Ascending aorta (tissue), 2 donors: ENCODE measurements around the gene TNPO1. TPM values are rescaled to one million over a fixed set of nuclear protein-coding genes. Genes with fewer than 3 reads are reported as not detected.
"Not testable (repeated sequence)": the region's sequence is repeated elsewhere in the genome, so short reads cannot be mapped to it uniquely, and the experiment has no call there.

Experiments used
- DNase-seq, 2 donors: peaks; one replicate each; pipeline ENCODE4 v3.0.0-alpha.2; 2019; ENCODE audit warnings: low spot score in 2 of 2
- H3K27ac ChIP-seq, 2 donors: fragments of 200-600 bp; sonication (generic); one replicate each; pipeline ENCODE4 v1.5.1; 2016 to 2017; ENCODE audit warnings: mild to moderate bottlenecking in 1 of 2
- H3K27me3 ChIP-seq: fragments of 200-600 bp; sonication (generic); one replicate; pipeline ENCODE4 v1.5.1; 2017
- H3K36me3 ChIP-seq, 2 donors: fragments of 200-600 bp; sonication (generic); one replicate each; pipeline ENCODE4 v1.5.1; 2016
- H3K4me1 ChIP-seq, 2 donors: fragments of 200-600 bp; sonication (generic); one replicate each; pipeline ENCODE4 v1.5.1; 2016 to 2017; ENCODE audit warnings: mild to moderate bottlenecking in 1 of 2
- H3K4me3 ChIP-seq, 2 donors: fragments of 200-600 bp; sonication (generic); one replicate each; pipeline ENCODE4 v1.5.1; 2016 to 2017; ENCODE audit warnings: mild to moderate bottlenecking in 1 of 2
- H3K9me3 ChIP-seq, 2 donors: fragments of 200-600 bp; sonication (generic); one replicate each; pipeline ENCODE4 v1.5.1; 2016
- intact Hi-C: fragments of 100-400 bp; cut with DNase I; formaldehyde crosslinking; loops from one replicate; pipeline ENCODE4 v1.15.1; 2023
- total RNA-seq: library from RNA; depleted of rRNA; stranded (reverse); fragments of >200 nt; gene quantifications from one replicate; pipeline ENCODE4 v1.1.0, GENCODE V29; 2016
- TF ChIP-seq, protein P1 (sequence below), 3 experiments: fragments of 200-600 bp in 2 of 3; fragments of 450-650 bp in 1 of 3; sonication (generic) in 2 of 3; IDR thresholded peaks; one replicate each; pipeline ENCODE4 v1.5.1; 2016 to 2019; ENCODE audit warnings: antibody characterized with exemption in 3 of 3, mild to moderate bottlenecking in 1 of 3, moderate library complexity in 1 of 3

The TNPO1 gene
- total RNA-seq, 1 donor from 2014 or later: 48.5 TPM

DNA sequence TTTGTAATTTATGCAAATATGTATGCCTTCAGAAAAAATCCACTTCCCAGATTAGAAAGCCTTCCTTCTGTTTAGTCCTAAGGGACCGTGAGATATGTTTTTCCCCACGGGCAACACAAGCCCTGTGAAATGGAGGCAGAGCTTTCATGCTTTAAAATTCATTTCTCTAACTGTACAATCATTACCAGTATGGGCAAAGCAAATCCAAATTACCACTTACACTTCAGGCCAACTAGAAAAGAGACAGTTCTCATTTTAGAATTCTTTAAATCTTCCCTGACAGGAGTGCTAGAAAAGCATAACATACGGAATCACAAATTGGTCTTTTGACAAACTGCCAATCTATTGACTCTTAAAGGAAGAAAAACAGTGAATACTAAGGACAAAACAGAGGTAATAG is 20.5 kb upstream of the TNPO1 start:
- TF ChIP-seq, protein P1, sequence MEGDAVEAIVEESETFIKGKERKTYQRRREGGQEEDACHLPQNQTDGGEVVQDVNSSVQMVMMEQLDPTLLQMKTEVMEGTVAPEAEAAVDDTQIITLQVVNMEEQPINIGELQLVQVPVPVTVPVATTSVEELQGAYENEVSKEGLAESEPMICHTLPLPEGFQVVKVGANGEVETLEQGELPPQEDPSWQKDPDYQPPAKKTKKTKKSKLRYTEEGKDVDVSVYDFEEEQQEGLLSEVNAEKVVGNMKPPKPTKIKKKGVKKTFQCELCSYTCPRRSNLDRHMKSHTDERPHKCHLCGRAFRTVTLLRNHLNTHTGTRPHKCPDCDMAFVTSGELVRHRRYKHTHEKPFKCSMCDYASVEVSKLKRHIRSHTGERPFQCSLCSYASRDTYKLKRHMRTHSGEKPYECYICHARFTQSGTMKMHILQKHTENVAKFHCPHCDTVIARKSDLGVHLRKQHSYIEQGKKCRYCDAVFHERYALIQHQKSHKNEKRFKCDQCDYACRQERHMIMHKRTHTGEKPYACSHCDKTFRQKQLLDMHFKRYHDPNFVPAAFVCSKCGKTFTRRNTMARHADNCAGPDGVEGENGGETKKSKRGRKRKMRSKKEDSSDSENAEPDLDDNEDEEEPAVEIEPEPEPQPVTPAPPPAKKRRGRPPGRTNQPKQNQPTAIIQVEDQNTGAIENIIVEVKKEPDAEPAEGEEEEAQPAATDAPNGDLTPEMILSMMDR (IDR thresholded peaks at IDR 0.05): no peak
- Histone ChIP-seq H3K9me3 (no peaks in the 10 kb centered on the region), H3K4me1 (no peaks in the 10 kb centered on the region), H3K36me3 (no peaks in the 10 kb centered on the region), H3K4me3 (no peak overlapping the region), H3K27me3 (no peaks in the 10 kb centered on the region), H3K27ac (no peak overlapping the region)
- no peak for DNase-seq
- intact Hi-C loops: no loop called here

DNA sequence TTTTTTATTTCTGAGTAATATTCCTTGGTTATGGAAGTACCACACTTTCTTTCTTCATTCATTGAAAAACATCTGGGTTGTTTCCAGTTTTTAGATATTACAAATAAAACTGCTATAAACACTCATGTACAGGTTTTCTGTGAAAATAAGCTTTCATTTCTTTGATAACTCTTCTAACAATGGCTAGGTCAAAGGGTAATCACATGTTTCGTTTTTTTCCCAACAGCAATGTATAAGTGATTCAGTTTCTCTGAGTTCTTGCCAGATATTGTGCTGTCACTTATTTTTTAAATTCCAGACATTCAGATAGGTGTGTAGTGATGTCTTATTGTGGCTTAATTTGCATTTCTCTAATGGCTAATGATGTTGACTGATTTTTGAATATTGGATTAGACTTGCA is 16.7 kb upstream of the TNPO1 start:
- no peaks in the 10 kb centered on the region for H3K4me1 ChIP-seq
- H3K9me3 ChIP-seq: peaks cover 0 to 1% of the 10 kb centered on the region in 2 donors
- no peak overlapping the region for H3K27ac ChIP-seq
- no peak overlapping the region for H3K4me3 ChIP-seq
- H3K36me3 ChIP-seq: no peaks in the 10 kb centered on the region
- DNase-seq: no peak
- TF ChIP-seq, protein P1 (IDR thresholded peaks at IDR 0.05): no peak
- intact Hi-C loops: no loop called here
- H3K27me3 ChIP-seq: no peaks in the 10 kb centered on the region

DNA sequence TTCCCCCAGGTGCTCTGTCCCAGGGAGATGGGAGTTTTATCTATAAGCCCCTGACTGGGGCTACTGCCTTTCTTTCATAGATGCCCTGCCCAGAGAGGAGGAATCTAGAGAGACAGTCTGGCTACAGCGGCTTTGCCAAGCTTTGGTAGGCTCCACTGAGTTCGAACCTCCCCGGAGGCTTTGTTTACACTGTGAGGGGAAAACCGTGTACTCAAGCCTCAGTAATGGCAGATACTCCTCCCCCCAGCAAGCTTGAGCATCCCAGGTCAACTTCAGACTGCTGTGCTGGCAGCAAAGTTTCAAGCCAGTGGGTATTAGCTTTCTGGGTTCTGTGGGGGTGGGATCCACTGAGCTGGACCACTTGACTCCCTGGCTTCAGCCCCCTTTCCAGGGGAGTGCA is 7.8 kb upstream of the TNPO1 start:
- DNase-seq, H3K27ac ChIP-seq, H3K4me1 ChIP-seq, H3K27me3 ChIP-seq, H3K36me3 ChIP-seq, intact Hi-C loops, H3K4me3 ChIP-seq: not testable (repeated sequence)
- peaks cover 0 to 17% of the 10 kb centered on the region in 2 donors for H3K9me3 ChIP-seq

DNA sequence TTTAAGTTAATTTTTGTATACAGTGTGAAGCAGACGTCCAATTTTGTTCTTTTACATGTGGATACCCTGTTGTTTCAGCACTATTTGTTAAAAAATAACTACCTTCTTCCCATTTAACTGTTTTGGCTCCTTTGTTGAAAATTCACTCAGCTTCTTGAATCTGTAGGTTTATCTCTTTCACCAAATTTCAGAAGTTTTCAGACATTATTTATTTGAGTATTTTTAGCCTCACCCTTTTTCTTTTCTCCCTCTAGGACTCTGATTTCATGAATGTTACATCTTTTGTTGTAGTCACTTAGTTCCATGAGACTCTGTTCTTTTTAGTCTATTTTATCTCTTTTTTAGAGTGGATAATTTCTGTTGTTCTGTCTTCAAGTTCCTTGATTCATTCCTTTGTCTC is 4.6 kb upstream of the TNPO1 start:
- Histone ChIP-seq H3K27ac (no peak overlapping the region), H3K4me1 (peaks cover 0 to 5% of the 10 kb centered on the region in 2 donors), H3K4me3 (no peak overlapping the region), H3K27me3 (no peaks in the 10 kb centered on the region), H3K9me3 (peaks cover 0 to 4% of the 10 kb centered on the region in 2 donors), H3K36me3 (no peaks in the 10 kb centered on the region)
- no peak for DNase-seq
- TF ChIP-seq, protein P1 (IDR thresholded peaks at IDR 0.05): no peak
- intact Hi-C loops: no loop called here

DNA sequence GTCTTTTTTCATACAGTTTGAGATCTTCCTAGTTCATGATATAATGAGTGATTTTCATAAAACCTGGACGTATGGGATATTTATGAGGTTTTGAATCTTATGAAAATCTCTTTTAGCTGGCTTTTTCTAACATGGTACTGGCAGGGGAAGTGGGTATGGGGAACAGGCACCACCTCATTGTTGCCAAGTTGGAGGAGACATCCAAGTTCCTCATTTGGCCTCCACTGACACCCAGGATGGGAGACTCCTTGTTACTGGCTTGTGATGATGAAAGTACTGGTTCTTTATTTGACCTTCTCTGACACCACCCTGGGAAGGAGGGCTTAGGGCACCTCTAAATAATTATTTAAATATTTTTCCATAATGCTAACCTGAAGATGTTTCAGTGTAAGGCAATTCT is 4.0 kb upstream of the TNPO1 start:
- H3K27me3 ChIP-seq: no peaks in the 10 kb centered on the region
- no peak overlapping the region for H3K27ac ChIP-seq
- peaks cover 0 to 4% of the 10 kb centered on the region in 2 donors for H3K9me3 ChIP-seq
- intact Hi-C loops: no loop called here
- H3K4me1 ChIP-seq: peaks cover 0 to 5% of the 10 kb centered on the region in 2 donors
- TF ChIP-seq, protein P1 (IDR thresholded peaks at IDR 0.05): no peak
- H3K36me3 ChIP-seq: no peaks in the 10 kb centered on the region
- H3K4me3 ChIP-seq: no peak overlapping the region
- no peak for DNase-seq

DNA sequence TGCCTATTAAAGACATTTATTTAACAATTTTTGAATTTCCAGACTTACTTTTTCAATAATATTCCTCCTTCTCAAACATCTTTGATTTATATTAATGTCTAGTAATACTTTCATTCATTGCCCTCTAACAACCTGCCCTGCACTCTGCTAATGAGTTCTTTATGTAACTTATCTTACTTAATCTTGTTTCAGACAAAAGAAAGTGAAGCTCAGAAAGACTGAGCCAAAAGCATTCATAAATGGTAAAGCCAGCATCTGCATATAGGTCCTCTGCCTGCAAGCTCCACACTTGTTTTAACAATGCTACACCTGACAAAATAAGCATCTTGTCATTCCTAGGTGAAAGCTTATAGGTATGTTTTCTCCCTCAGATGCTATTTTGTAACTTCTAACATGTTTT is 2.4 kb upstream of the TNPO1 start:
- TF ChIP-seq, protein P1 (IDR thresholded peaks at IDR 0.05): no peak
- intact Hi-C loops: no loop called here
- no peaks in the 10 kb centered on the region for H3K36me3 ChIP-seq
- no peak overlapping the region for H3K4me3 ChIP-seq
- H3K27ac ChIP-seq: no peak overlapping the region
- DNase-seq: no peak
- peaks cover 0 to 11% of the 10 kb centered on the region in 2 donors for H3K4me1 ChIP-seq
- H3K9me3 ChIP-seq: peaks cover 0 to 4% of the 10 kb centered on the region in 2 donors
- no peaks in the 10 kb centered on the region for H3K27me3 ChIP-seq
